DMS79 treated with DMSO at 0.1 percent for 48 hours (cell line): ENCODE data around the gene MRPL45.
"Not testable (repeated sequence)": the region's sequence is repeated elsewhere in the genome, so short reads cannot be mapped to it uniquely, and the experiment has no call there.

Experiments used
- DNase-seq: peaks from one replicate; lab custom pipeline; 2025; lab: John Stamatoyannopoulos, UW

MRPL45 gene

DNA sequence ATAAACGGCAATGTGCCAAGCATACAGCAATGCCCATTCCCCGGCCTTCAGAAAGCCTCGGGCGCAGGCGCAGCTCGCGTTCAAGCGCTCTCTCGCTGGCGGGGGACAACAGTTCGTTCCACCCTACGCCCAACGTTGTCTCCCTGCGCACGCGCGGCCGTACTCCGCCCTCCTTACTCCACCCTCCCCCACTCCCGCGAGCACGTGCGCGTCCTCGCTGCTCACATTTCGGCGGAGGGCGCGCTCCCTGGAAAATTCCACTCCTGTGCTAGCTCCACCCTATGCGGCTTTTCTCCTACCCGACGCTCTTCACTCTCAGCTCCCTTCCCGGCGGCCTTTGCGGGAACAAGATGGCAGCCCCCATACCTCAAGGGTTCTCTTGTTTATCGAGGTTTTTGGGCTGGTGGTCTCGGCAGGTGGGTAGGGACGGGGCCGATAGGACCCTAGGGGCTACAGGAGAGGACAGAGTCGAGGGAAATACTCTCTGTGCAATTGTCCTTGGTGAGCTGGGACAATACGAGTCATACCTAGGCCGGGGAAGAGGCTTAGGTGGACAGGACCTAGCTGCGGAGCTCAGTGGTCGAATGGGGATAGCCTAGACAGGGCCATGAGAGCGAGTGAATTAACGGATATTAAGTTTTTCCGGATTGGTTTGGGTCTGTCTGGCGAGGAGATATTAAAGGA lies at the start of gene MRPL45:
Gene MRPL45, plus strand, starts transcription at position 335 of the 684 bp plus-strand sequence. Its CDS starts 16 bp downstream, at position 351.
- DNase-seq = peak; percentile 88

DNA sequence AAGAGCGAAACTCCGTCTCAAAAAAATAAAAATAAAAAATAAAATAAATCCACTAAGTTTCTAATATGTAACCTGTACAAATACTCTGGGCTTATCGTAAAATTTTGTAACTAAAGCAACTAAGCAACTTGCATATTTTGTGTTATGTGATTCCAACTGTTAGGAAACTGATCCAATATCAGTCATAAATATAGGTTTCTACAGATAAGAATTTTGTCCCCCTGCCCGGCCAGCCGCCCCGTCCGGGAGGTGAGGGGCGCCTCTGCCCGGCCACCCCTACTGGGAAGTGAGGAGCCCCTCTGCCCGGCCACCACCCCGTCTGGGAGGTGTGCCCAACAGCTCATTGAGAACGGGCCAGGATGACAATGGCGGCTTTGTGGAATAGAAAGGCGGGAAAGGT lies 43.8 kb upstream of the MRPL45 start:
- not testable (repeated sequence) for DNase-seq

DNA sequence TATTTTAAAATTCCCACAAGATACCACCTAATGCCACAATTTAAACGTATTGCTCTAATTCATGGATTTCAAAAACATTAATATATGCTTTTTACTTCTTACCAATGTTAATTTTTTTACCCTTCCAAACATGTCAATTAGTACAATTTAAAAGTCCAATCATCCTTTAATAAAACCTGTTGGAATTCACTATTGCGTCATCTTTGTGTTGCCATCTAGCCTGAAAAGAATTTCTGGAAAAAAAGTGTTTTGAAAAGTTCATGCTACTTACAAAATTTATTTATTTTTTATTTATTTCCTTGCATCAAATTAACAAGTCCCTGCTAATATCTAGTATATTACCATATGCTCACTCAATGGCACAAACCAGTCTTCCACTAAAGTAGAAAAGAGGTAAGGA lies 42.6 kb upstream of the MRPL45 start:
- DNase-seq = not testable (repeated sequence)

DNA sequence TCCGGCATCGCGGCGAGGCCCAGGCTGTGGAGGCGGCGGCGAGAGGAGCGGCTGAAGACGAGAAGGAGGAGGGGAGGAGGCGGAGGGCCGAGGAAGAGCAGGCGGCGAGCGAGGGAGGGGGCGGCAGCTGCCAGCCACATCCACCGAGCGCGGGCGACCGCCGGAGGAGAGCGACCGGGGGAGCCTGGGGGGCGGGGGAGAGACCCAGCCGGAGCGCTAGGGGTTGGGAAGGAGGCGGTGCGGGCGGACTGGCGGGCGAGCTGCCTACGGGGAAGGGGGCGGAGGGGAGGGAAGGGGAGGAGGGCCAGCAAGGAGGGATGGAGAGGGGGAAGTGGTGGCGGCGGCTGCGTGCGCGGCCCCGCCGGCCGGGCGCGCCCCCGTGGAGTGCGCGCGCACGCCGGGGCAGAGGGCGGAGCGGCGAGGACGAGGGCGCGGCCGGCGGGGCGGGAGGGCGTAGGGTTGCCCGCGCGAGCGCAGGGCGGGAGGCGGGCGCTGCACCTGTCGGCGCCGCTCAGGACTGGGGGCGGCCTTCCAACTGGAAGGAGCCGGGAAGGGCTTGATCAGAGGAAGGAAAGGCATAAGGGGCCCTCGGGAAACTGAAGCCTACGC lies 39.9 kb upstream of the MRPL45 start:
- peak; percentile 75 for DNase-seq

DNA sequence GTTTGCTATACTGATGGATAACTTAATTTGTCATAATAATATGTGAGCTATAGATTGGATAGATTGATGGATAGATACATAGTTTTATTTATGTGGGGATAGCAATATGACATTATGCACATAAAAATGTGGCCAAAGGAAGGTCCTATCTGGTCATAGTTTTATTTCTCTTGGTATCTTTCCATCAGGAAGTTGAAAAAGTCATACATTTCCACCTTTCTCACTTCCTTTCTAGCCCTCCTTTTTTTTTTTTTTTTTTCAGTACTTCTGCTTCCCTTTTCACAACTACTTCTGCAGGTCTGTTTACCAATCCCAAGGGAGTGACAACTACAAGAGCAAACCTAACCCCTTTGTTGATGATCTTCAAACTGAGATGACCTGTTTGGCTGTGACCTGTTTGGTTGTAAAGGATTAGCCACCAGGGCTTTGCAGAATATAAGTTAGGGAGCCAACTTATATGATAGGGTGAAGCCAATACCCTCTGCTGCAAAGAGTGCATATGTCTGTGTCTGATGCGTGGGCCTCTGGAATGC lies 30.9 kb upstream of the MRPL45 start:
- not testable (repeated sequence) for DNase-seq

DNA sequence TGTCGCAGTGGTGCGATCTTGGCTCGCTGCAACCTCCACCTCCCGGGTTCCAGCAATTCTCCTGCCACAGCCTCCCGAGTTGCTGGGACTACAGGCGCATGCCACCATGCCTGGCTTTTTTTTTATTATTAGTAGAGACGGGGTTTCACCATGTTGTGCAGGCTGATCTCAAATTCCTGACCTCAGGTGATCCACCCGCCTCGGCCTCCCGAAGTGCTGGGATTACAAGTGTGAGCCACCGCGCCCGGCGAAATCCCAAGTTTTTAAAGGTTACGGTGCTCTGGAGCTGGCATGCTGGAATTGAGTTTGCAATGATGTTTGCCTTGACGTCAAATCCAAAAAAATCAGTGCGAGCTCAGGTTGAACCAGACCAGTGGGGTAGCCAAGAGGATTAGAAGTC lies 30.4 kb upstream of the MRPL45 start:
- not testable (repeated sequence) for DNase-seq

DNA sequence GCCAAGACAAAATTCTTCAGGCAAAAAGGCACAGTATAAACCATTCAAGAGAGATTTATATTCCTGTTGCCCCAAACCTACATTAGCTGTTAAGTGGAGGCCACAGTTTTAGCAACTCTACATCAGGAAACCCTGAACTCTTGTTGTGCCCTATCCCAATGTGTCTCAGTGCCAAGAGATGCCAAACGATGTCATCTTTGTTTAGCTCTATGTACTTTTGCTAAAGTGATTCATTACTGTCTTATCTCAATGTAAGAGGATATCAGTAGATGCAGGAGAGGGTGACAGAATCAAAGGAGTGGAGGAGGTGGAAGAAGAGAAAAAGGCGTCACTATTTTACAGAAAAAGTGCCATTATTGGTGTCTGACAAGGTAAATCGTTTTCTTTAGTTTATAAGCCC lies 28.8 kb upstream of the MRPL45 start:
- DNase-seq = not testable (repeated sequence)

DNA sequence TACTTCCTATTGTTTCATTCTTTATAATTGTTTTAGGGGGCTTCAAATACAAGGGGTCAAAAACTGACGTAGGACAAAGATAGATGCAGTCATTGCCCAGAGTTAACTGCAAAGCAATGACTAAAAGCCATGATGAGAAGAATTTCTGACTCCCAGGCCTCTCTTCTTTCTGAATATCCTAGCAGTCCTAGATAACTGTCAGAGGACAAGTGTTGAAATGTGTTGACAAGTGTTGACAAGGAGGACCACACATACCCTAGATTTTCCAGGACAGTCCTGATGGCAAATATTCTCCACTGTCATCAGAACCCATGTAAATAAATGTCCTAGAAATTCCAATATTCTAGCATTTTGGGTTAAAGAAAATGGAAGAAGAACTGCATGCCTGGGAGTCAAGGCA lies 27.9 kb upstream of the MRPL45 start:
- DNase-seq = not testable (repeated sequence)

DNA sequence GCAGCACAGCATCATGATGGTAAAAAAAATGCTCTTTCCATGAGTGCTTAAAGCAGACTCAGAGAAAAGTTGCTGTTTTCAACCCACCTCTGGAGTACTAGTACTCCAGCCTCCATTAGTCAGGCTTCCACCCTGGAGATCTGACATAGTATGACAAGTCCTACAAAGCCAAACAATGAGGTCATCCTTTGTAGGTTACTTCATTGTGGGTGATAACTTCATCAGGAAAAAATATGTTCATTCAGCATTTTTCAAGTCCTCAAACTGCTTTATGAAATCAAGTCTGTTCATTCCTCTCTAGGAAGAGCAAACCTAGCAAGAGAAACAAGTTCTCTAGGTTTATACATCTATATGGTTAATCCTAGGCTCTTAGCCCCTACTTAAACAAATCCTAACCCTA lies 27.4 kb upstream of the MRPL45 start:
- DNase-seq = not testable (repeated sequence)

DNA sequence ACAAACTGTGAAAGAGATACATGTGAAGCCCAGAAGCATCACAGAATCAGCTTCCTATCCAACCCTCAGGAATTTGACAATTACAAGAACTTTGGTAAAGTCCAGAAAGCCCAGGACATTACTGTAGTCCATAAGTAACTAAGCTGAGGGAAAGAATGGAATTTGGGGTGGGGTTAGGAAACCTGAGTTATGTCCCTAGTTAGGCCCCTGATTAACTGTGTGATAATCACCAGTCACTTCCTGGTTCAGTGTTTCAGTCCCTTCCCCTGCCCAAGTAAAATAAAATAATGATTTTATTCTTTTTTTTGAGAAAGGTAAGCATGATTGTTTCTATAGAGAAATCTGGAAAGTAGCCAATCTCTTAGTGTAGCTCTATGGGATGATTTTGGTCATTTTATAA lies 11.0 kb upstream of the MRPL45 start:
- not testable (repeated sequence) for DNase-seq

DNA sequence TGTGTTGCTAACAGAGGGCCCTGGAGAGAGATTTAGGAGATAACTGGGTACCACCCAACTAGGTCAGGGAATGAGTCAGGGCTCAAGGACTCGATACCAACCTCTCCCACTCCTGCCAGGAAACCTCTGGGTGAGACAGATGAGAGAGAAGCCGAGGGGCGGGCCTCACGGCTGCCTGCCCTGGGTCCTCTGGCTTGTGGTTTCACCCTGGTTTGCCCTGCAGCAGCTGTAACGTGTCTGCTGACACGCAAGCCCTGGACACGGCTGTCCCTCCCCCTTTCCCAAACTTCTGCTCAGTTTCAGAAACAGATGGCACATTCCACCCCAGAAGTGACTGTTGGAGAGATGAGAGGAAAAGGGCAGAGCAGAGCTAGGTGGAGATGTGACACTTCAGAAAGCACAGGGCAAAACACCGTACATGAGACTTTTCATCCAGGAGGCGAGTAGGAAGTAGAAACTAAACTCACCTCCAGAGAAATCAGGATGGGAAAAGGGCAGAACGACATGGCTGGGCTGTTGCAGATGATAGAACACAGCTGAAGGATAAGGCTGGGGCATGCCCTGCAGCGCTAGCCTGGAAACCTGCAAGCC lies 10.4 kb upstream of the MRPL45 start:
- DNase-seq = not testable (repeated sequence)

DNA sequence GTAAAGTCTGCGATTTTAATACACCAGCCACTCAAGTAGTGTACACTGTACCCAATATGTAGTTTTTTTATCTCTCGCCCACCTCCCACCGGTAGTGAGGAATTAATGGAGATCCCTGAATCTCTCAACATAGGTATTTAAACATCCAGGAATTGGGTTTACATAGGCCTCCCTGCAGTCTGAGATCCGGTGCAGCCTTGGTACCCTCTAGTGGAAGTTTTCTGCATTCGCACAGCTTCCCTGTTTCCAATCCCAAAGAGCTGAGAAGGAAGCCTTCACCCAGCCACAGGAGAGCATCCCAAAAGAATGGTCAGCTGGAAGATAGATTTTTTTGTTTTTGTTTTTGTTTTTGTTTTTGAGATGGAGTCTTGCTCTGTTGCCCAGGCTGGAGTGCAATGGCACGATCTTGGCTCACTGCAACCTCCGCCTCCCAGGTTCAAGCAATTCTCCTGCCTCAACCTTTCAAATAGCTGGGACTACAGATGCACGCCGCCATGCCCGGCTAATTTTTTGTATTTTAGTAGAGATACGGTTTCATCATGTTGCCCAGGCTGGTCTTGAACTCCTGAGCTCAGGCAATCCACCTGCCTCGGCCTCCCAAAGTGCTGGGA lies 8.6 kb upstream of the MRPL45 start:
- not testable (repeated sequence) for DNase-seq

DNA sequence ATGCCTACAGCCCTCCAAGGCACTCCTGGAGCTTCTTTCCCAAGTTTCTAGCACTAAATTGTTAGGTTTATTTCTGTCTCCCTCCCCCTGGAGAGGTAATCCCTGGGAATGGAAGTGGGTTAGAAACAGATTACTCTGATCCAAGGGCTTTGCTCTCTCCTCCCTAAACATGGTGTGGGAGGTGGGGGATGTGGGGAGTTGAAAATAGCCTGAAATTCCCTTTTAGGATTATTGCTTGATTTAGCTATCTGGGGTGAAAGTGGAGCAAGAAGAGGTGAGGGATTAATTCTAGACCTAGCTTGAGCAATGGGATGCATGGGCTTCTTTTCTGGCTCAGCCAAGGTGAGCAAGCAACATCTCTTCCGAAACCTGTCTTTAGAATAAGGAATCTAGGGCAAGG lies 7.2 kb upstream of the MRPL45 start:
- not testable (repeated sequence) for DNase-seq

DNA sequence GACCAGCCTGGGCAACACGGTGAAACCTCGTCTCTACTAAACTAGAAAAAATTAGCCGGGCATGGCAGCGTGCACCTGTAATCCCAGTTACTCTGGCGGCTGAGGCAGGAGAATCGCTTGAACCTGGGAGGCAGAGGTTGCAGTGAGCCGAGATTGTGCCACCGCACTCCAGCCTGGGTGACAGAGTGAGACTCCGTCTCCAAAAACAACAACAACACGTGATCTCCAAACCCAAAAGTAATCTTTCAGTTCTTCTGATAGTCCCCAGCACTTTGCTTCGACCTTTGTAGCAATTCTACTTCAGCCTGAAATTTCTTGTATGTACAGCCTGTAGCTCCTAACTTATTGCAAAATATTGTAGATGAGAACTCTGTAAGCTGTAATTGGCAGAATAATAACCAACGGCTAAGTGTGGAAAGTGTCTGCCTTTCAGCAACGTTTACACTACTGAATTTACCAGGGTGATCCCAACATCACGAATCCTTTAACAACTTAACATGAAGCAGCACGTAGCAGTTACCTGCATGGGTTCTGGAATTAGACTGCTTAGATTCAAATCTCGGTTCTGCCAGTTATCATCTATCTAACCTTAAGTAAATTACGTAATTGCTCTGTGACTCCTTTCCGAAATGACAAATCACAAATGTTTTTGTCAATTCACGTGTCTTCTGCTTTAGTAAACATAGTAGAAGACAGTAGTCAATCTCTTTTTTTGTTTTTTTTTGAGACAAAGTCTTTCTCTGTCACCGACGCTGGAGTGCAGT lies 1.2 kb upstream of the MRPL45 start:
- not testable (repeated sequence) for DNase-seq

DNA sequence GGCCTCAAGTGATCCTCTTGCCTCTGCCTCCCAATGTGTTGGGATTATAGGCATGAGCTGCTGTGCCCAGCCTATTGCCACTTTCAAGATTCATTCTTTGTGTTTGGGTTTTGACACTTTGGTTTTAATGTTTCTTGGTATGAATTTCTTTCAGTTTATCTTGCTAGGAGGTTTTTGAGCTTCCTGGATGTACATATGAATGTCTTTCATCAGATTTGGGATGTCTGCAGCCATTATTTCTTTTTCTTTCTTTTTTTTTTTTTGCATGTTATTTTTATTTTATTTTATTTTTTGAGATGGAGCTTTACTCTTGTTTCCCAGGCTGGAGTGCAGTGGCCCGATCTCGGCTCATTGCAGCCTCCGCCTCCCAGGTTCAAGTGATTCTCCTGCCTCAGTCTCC lies 18.5 kb downstream of the MRPL45 start:
- no peak for DNase-seq

DNA sequence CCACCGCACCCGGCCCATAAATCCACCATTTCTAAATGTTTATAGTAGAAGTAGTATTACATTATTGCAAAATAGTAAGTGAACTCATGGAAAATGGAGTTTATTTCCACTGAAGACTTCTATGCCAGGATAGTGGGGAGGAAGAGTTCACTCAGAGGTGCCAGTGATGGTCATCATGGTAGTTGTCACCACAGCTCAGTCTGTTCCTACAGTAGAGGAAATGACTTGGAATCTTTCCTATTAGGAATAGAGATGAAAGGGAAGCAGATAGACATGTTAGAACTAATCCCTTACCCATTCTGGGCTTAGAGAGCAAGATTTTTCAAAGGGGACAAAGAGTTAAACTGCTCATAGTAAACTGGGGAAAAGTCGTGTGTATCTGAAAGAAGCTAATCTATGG lies 20.1 kb downstream of the MRPL45 start:
- DNase-seq = no peak

DNA sequence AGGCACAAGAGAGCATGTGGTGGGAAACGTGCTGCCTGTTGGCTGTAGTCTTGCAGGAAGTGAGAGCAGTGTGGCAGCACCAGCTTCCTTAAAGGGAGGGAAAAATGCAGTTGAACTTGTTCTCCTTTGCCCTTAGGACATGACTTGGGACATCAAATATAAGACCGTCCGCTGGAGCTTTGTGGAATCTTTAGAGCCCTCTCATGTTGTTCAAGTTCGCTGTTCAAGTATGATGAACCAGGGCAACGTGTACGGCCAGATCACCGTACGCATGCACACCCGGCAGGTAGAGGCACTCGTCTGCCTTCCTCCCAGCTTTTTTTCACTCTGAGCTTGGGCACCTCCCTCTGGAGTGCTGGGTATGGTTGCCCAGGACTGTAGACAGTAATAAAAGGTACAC lies 23.5 kb downstream of the MRPL45 start:
- DNase-seq = no peak

DNA sequence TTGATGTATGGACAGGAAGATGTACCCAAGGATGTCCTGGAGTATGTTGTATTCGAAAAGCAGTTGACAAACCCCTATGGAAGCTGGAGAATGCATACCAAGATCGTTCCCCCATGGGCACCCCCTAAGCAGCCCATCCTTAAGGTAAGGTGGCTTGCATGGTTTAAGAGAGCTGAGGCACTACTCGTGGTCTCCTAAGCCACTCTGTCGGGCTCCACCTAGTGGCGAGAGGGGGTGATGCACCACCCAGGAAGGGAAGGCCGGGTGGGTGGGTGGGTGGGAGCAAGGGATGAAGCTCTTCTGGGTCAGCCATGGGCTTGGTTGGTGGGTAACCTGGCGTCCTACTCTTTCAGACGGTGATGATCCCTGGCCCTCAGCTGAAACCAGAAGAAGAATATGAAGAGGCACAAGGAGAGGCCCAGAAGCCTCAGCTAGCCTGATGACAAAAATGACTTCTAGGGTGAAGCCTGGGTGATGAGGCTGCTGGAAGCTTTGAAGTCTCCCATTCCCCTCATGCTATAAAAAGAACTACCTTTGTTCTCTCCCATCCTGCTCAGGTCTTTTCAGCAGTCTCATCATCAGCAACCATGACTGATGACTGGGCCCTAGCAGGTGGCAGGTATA lies 25.3 kb downstream of the MRPL45 start:
- DNase-seq = peak; percentile 5

DNA sequence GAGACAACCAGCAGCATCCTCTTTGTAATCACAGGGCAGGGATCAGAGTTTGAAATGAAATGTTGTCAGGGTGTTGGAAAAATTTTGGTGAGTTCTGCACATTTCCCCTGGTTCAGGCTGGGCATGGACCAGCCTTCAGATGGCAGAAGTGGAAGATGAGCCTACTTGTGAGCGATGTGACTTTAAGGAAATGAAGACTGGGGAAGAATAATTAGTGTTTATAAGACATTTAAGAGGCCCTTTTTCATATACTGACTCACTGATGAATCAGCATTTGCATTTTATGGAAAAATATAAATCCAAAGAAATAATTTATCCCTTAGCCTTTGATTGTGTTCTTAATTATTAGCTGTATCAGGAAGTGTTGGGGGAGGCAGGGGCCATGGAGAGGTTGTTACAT lies 25.9 kb downstream of the MRPL45 start:
- DNase-seq = no peak

DNA sequence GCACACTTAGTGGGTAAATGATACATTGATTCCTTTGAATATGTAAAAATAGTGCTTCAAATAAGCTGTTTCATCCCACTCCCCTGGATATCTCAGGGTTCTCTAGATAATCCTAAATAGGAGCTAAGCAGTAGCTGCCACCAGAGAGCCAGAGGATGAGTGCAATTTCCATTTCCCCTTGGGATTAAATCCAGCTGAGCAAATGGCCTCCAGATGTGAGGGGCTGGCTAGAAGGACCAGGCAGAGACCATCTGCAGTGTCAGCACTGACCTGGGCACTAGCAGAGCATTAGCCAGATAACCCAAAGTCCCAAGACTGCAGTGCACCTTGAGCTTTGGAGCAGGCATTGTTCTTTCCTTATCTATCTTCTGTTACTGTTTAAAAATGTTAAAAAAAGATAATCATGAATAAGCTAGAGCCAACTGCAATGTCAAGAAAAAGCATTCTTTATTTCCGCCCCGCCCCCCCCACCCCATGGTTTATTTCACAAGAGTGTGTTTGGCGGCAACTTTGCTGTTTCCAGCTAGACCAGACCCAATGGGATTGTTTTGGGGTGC lies 27.3 kb downstream of the MRPL45 start:
- no peak for DNase-seq

DNA sequence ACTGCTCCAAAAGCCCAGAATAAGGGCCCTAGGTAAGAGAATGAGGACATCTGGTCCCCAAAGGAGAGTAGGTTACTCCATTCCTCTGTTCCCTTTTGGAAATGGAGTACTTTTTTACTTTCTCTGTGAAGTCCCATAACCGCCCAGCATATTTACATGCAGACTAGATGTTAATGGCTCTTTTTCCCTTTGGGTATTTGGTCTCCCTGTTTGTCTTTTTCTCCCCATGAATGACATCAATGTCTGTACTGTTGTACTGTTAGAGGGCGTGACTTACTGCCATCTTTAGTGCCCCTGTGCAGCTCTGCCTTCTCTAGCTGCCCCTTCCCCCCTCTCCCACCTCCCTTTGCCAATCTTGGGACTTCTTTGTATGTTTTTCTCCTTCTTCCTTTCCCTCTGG lies 27.8 kb downstream of the MRPL45 start:
- peak; percentile 67 for DNase-seq
